Measurements from ENCODE around the gene DMD.
"Not testable (repeated sequence)": the region's sequence is repeated elsewhere in the genome, so short reads cannot be mapped to it uniquely, and the experiment has no call there.

The DMD gene

DNA sequence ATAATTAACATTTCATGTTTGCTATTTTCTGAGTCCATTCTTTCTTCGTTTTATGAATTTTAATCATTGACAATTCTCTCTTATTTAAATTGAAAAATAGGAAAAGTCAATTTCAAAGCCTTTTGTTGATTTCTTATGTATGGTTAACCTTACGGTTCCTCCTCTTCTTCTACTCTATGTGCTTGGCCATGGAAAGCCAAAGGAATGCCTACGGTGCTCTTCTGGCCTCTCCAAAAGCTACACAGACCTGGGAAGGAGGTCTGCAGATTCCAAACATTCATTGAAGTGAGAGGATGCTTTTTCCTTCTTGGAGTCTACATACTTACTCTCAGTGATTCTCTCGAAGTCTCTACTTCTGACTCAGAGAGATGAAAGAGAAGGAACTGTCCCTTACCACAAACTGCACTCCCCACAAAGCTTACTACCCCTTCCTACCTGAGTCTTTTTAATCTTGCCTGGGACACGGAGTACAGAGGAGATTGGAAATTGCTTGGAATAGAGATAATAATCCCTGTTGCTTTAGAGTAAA is 1276.4 kb downstream of the DMD start:
- in situ Hi-C loops (cut with MboI; ENCODE audit: low sequenced_read_pairs, unreplicated experiment): no loop called here
- TF ChIP-seq, protein P1, sequence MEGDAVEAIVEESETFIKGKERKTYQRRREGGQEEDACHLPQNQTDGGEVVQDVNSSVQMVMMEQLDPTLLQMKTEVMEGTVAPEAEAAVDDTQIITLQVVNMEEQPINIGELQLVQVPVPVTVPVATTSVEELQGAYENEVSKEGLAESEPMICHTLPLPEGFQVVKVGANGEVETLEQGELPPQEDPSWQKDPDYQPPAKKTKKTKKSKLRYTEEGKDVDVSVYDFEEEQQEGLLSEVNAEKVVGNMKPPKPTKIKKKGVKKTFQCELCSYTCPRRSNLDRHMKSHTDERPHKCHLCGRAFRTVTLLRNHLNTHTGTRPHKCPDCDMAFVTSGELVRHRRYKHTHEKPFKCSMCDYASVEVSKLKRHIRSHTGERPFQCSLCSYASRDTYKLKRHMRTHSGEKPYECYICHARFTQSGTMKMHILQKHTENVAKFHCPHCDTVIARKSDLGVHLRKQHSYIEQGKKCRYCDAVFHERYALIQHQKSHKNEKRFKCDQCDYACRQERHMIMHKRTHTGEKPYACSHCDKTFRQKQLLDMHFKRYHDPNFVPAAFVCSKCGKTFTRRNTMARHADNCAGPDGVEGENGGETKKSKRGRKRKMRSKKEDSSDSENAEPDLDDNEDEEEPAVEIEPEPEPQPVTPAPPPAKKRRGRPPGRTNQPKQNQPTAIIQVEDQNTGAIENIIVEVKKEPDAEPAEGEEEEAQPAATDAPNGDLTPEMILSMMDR (IDR thresholded peaks at IDR 0.05; ENCODE audit: borderline replicate concordance, control extremely low read depth, extremely low read depth, insufficient read depth, missing control alignments): no peak
- DNase-seq (ENCODE audit: low spot score): no peak

DNA sequence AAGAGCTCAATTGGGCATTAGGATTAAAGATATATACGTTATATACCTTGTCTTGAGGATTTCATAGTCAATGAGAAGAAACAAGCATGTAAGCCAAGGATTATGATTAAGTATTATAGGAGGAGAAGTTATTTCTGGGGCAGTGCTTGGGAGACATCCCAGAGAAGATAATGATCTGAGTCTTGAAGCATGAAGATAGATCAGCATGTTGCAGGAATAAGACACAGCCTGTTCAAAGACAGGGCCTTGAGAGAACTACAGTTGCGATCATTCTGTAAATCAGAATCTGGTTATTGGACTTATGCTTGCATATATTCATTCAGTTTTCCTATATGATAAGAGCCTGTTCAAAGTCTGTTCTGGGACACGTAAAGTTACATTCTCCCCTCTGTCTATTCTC is 1277.3 kb downstream of the DMD start:
- in situ Hi-C loops (cut with MboI; ENCODE audit: low sequenced_read_pairs, unreplicated experiment): no loop called here
- TF ChIP-seq, protein P1 (IDR thresholded peaks at IDR 0.05; ENCODE audit: borderline replicate concordance, control extremely low read depth, extremely low read depth, insufficient read depth, missing control alignments): no peak
- no peak for DNase-seq (ENCODE audit: low spot score)

DNA sequence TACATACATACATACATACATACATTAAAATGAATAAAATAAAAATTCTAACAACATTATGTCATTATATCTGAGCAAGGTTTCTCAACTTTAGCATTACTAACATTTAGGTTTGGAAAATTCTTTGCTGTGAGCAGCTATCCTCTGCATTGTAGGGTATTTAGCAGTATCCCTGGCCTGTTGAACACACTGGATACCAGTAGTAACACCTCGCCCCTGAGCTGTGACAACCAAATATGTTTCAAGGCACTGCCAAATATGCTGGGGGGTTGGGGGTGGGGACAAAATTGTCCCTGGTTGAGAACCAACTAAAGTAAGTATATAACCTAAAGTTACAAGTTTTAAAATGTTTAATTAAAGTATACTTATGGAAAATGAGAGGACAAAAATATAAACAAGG is 1278.6 kb downstream of the DMD start:
- in situ Hi-C loops (cut with MboI; ENCODE audit: low sequenced_read_pairs, unreplicated experiment): no loop called here
- DNase-seq (ENCODE audit: low spot score): no peak

DNA sequence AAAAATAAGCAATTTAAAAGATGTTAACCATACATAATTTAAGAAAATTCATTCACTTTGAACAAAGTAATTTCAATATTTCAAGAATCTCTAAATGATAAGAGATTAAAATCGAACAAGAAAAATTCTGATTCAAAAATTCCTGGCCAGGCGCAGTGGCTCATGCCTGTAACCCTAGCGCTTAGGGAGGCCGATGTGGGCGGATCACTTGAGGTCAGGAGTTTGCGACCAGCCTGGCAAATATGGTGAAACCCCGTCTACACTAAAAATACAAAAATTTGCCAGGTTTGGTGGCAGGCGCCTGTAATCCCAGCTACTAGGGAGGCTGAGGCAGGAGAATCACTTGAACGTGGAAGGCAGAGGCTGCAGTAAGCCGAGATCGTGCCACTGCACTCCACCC is 1279.0 kb downstream of the DMD start:
- in situ Hi-C loops (cut with MboI; ENCODE audit: low sequenced_read_pairs, unreplicated experiment); DNase-seq (ENCODE audit: low spot score): not testable (repeated sequence)

More for the DNA sequence above, 1278.6 kb downstream of the DMD start:
- TF ChIP-seq, protein P1 (IDR thresholded peaks at IDR 0.05; ENCODE audit: borderline replicate concordance, control extremely low read depth, extremely low read depth, insufficient read depth, missing control alignments): no peak

DNA sequence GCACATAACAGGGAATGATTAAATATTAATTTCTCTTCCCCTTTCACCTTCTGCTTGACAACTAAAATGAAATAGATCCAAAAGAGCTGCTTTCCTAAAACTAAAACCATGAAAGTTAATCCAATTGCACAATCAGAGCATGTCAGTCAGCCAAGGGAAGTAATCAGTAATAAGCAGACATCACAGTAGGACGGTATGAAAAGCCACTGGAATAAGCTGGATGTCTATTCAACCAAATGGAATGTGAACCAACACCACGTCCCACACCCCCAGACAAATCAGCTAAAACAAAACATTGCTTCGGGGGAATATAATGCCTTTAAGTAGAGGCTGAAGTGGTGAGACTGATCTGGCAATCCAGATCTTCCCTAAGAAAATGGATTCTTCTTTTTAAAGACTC is 1280.1 kb downstream of the DMD start:
- TF ChIP-seq, protein P1 (IDR thresholded peaks at IDR 0.05; ENCODE audit: borderline replicate concordance, control extremely low read depth, extremely low read depth, insufficient read depth, missing control alignments): no peak
- in situ Hi-C loops (cut with MboI; ENCODE audit: low sequenced_read_pairs, unreplicated experiment): no loop called here
- DNase-seq (ENCODE audit: low spot score): no peak

DNA sequence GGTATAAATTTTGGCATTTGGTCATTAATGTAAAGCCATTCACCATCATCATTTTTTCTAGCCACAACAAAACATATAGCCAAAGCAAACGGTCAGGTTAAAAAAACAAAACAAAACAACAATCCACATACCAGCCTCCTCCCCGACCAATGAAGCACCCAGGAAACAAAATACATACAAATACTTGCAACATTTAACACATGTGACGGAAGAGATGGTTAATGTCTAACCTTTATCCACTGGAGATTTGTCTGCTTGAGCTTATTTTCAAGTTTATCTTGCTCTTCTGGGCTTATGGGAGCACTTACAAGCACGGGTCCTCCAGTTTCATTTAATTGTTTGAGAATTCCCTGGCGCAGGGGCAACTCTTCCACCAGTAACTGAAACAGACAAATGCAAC is 1282.0 kb downstream of the DMD start:
- TF ChIP-seq, protein P1 (IDR thresholded peaks at IDR 0.05; ENCODE audit: borderline replicate concordance, control extremely low read depth, extremely low read depth, insufficient read depth, missing control alignments): no peak
- DNase-seq (ENCODE audit: low spot score): no peak
- in situ Hi-C loops (cut with MboI; ENCODE audit: low sequenced_read_pairs, unreplicated experiment): no loop called here

DNA sequence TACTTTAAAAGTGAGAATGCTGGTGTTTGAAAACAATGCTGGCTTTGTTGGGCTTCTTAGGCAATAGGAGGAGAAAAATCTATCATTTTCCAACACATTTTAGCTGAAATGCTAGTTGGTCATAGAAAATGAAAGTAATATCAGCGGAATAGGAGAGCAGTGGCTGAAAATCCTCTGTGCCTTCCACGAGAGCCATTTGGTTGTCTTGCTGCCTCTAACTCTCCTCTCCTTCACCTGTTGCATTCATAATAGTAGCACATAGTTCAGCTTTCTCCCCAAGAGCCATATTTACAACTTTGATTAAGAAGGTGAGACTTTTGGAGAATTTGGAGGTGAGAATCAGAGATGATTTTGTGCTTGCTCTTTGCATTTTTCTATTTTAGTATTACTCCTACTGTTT is 1290.1 kb downstream of the DMD start:
- in situ Hi-C loops (cut with MboI; ENCODE audit: low sequenced_read_pairs, unreplicated experiment): no loop called here
- TF ChIP-seq, protein P1 (IDR thresholded peaks at IDR 0.05; ENCODE audit: borderline replicate concordance, control extremely low read depth, extremely low read depth, insufficient read depth, missing control alignments): no peak
- DNase-seq (ENCODE audit: low spot score): no peak

Data from GM13976 (cell line).